IPS-15b (cell line): ENCODE data around the gene CHST2.

ENCODE experiments used
- H3K27me3 ChIP-seq: one replicate; pipeline ENCODE4 v1.6.1; 2013; ENCODE audit warnings: low read length; ENCODE audit not compliant: control insufficient read depth, insufficient read depth
- H3K36me3 ChIP-seq: one replicate; pipeline ENCODE4 v1.6.1; 2013; ENCODE audit warnings: low read length; ENCODE audit not compliant: control insufficient read depth, insufficient read depth
- H3K4me1 ChIP-seq: one replicate; pipeline ENCODE4 v1.6.1; 2013; ENCODE audit warnings: mild to moderate bottlenecking, low read length; ENCODE audit not compliant: control insufficient read depth, insufficient read depth
- H3K4me3 ChIP-seq: one replicate; pipeline ENCODE4 v1.5.1; 2013; ENCODE audit warnings: low read depth, low read length
- H3K9ac ChIP-seq: one replicate; pipeline ENCODE4 v1.6.1; 2013; ENCODE audit warnings: low read depth, mild to moderate bottlenecking, low read length
- H3K9me3 ChIP-seq: one replicate; pipeline ENCODE4 v1.6.1; 2013; ENCODE audit warnings: mild to moderate bottlenecking, low read length; ENCODE audit not compliant: control insufficient read depth, insufficient read depth

CHST2 gene

GRCh38 chr3:143142354-143142753 is 22.8 kb downstream of the CHST2 start:
- no peaks in the 10 kb centered on the region for H3K4me1 ChIP-seq
- H3K9ac ChIP-seq: no peak overlapping the region
- no peaks in the 10 kb centered on the region for H3K9me3 ChIP-seq
- no peak overlapping the region for H3K4me3 ChIP-seq
- H3K27me3 ChIP-seq: no peaks in the 10 kb centered on the region
- H3K36me3 ChIP-seq: no peaks in the 10 kb centered on the region

GRCh38 chr3:143145906-143146305 is 26.3 kb downstream of the CHST2 start:
- H3K4me1 ChIP-seq: no peaks in the 10 kb centered on the region
- H3K4me3 ChIP-seq: no peak overlapping the region
- no peak overlapping the region for H3K9ac ChIP-seq
- H3K9me3 ChIP-seq: no peaks in the 10 kb centered on the region
- no peaks in the 10 kb centered on the region for H3K27me3 ChIP-seq
- no peaks in the 10 kb centered on the region for H3K36me3 ChIP-seq

GRCh38 chr3:143146486-143147274 is 27.1 kb downstream of the CHST2 start:
- H3K4me1 ChIP-seq: no peaks in the 10 kb centered on the region
- H3K27me3 ChIP-seq: no peaks in the 10 kb centered on the region
- H3K4me3 ChIP-seq: no peak overlapping the region
- no peak overlapping the region for H3K9ac ChIP-seq
- no peaks in the 10 kb centered on the region for H3K9me3 ChIP-seq
- H3K36me3 ChIP-seq: no peaks in the 10 kb centered on the region

- no peaks in the 10 kb centered on the region for H3K9me3 ChIP-seq
- no peak overlapping the region for H3K9ac ChIP-seq
- no peaks in the 10 kb centered on the region for H3K36me3 ChIP-seq
- no peaks in the 10 kb centered on the region for H3K4me1 ChIP-seq
- H3K27me3 ChIP-seq: no peaks in the 10 kb centered on the region
- no peak overlapping the region for H3K4me3 ChIP-seq
These were observed 28.1 kb downstream of the CHST2 start for GRCh38 chr3:143147707-143148106.

- no peak overlapping the region for H3K4me3 ChIP-seq
- no peaks in the 10 kb centered on the region for H3K36me3 ChIP-seq
- no peaks in the 10 kb centered on the region for H3K4me1 ChIP-seq
- H3K27me3 ChIP-seq: no peaks in the 10 kb centered on the region
- no peak overlapping the region for H3K9ac ChIP-seq
- no peaks in the 10 kb centered on the region for H3K9me3 ChIP-seq
These were observed 30.5 kb downstream of the CHST2 start for GRCh38 chr3:143150071-143150470.

GRCh38 chr3:143151004-143151731 is 31.6 kb downstream of the CHST2 start:
- H3K9ac ChIP-seq: no peak overlapping the region
- H3K36me3 ChIP-seq: no peaks in the 10 kb centered on the region
- no peaks in the 10 kb centered on the region for H3K27me3 ChIP-seq
- H3K9me3 ChIP-seq: no peaks in the 10 kb centered on the region
- no peak overlapping the region for H3K4me3 ChIP-seq
- H3K4me1 ChIP-seq: no peaks in the 10 kb centered on the region

GRCh38 chr3:143152043-143152442 is 32.5 kb downstream of the CHST2 start:
- Histone ChIP-seq H3K4me1 (no peaks in the 10 kb centered on the region), H3K4me3 (no peak overlapping the region), H3K9me3 (no peaks in the 10 kb centered on the region), H3K27me3 (no peaks in the 10 kb centered on the region), H3K36me3 (no peaks in the 10 kb centered on the region), H3K9ac (no peak overlapping the region)

GRCh38 chr3:143155756-143156155 is 36.2 kb downstream of the CHST2 start:
- no peaks in the 10 kb centered on the region for H3K27me3 ChIP-seq
- no peaks in the 10 kb centered on the region for H3K9me3 ChIP-seq
- no peak overlapping the region for H3K9ac ChIP-seq
- H3K4me3 ChIP-seq: no peak overlapping the region
- H3K36me3 ChIP-seq: no peaks in the 10 kb centered on the region
- no peaks in the 10 kb centered on the region for H3K4me1 ChIP-seq

GRCh38 chr3:143158014-143158988 is 38.7 kb downstream of the CHST2 start:
- Histone ChIP-seq H3K4me1 (no peaks in the 10 kb centered on the region), H3K36me3 (no peaks in the 10 kb centered on the region), H3K27me3 (no peaks in the 10 kb centered on the region), H3K9ac (no peak overlapping the region), H3K9me3 (no peaks in the 10 kb centered on the region), H3K4me3 (no peak overlapping the region)

- Histone ChIP-seq H3K4me1 (no peaks in the 10 kb centered on the region), H3K9ac (no peak overlapping the region)
These were observed 40.9 kb downstream of the CHST2 start for GRCh38 chr3:143160437-143160836.

GRCh38 chr3:143163562-143164100 is 44.1 kb downstream of the CHST2 start:
- Histone ChIP-seq H3K9me3 (no peaks in the 10 kb centered on the region), H3K4me1 (no peaks in the 10 kb centered on the region)

More at GRCh38 chr3:143160437-143160836, 40.9 kb downstream of the CHST2 start:
- Histone ChIP-seq H3K4me3 (no peak overlapping the region), H3K27me3 (no peaks in the 10 kb centered on the region), H3K36me3 (no peaks in the 10 kb centered on the region), H3K9me3 (no peaks in the 10 kb centered on the region)

More at GRCh38 chr3:143163562-143164100, 44.1 kb downstream of the CHST2 start:
- Histone ChIP-seq H3K27me3 (no peaks in the 10 kb centered on the region), H3K4me3 (no peak overlapping the region), H3K9ac (no peak overlapping the region), H3K36me3 (no peaks in the 10 kb centered on the region)
